HepG2 (cell line): ENCODE measurements around the gene CCDC196. TPM values are rescaled to one million over a fixed set of nuclear protein-coding genes. Genes with fewer than 3 reads are reported as not detected.

Experiments used
- BRD4 ChIP-seq: sonication (generic); formaldehyde crosslinking; IDR thresholded peaks from 2 replicates; pipeline ENCODE4 v1.4.0; 2020; ENCODE audit warnings: missing genetic modification reagents
- ETV5 ChIP-seq: IDR thresholded peaks from 2 replicates; pipeline ENCODE4 v1.6.1; 2018; ENCODE audit warnings: missing biosample characterization, missing genetic modification reagents, inconsistent platforms, borderline replicate concordance
- JUND ChIP-seq: sonication (generic); formaldehyde crosslinking; IDR thresholded peaks from 2 replicates; pipeline ENCODE4 v1.8.0; 2022; ENCODE audit warnings: mild to moderate bottlenecking, missing genetic modification reagents
- KAT2B ChIP-seq: fragments of 150-350 bp; IDR thresholded peaks from 2 replicates; pipeline ENCODE4 v1.6.1; 2014; ENCODE audit warnings: low read depth, low read length, borderline replicate concordance
- KLF9 ChIP-seq: IDR thresholded peaks from 2 replicates; pipeline ENCODE4 v1.6.1; 2016; ENCODE audit warnings: low read depth
- PITX1 ChIP-seq: sonication (generic); formaldehyde crosslinking; IDR thresholded peaks from 2 replicates; pipeline ENCODE4 v1.5.1; 2020; ENCODE audit warnings: mild to moderate bottlenecking, missing genetic modification reagents
- PRDM15 ChIP-seq: sonication (generic); formaldehyde crosslinking; IDR thresholded peaks from 2 replicates; pipeline ENCODE4 v1.4.0; 2020; ENCODE audit warnings: missing genetic modification reagents
- ZBTB40 ChIP-seq, 2 experiments: fragments of 450-650 bp in 1 of 2; sonication (generic) in 1 of 2; formaldehyde crosslinking in 1 of 2; IDR thresholded peaks; 2 replicates each; pipeline versions ENCODE4 v1.6.1 to v1.8.0; 2016 to 2022; ENCODE audit warnings: antibody characterized with exemption in 1 of 2, mild to moderate bottlenecking in 1 of 2, missing genetic modification reagents in 1 of 2
- ZNF512B ChIP-seq: sonication (generic); formaldehyde crosslinking; IDR thresholded peaks from 2 replicates; pipeline ENCODE4 v1.5.1; 2020; ENCODE audit warnings: missing genetic modification reagents, mild to moderate bottlenecking, borderline replicate concordance
- ZNF777 ChIP-seq: sonication (generic); formaldehyde crosslinking; IDR thresholded peaks from 2 replicates; pipeline ENCODE4 v1.4.0; 2020; ENCODE audit warnings: missing genetic modification reagents
- polyA plus RNA-seq, 8 experiments: library from polyadenylated mRNA; depleted of rRNA in 3 of 8; stranded (reverse) in 7 of 8; unstranded in 1 of 8; fragments of >200 nt; fragmentation: Illumina TruSeq in 4 of 8; extraction: Trizol in 4 of 8; gene quantifications; 2 replicates each; pipeline versions ENCODE4 v1.2.1 to v1.2.3, GENCODE V29; 2011 to 2016; ENCODE audit warnings: low read depth in 4 of 8, missing spikeins in 1 of 8, mixed read lengths in 1 of 8; ENCODE audit not compliant: insufficient read depth in 1 of 8
- total RNA-seq, 5 experiments: library from RNA; depleted of rRNA; stranded (reverse); fragments of >200 nt; fragmentation: Illumina TruSeq; extraction: Trizol; gene quantifications; 2 replicates each; pipeline ENCODE4 v1.2.3, GENCODE V29; 2016; ENCODE audit warnings: low read depth in 1 of 5
- TF ChIP-seq, protein P1 (sequence below): sonication (generic); formaldehyde crosslinking; IDR thresholded peaks from 2 replicates; pipeline ENCODE4 v1.8.0; 2022; ENCODE audit warnings: mild to moderate bottlenecking, missing genetic modification reagents; ENCODE audit not compliant: insufficient replicate concordance

Gene CCDC196
- total and polyA plus RNA-seq, 2 of the 13 experiments (the other 11 are each of a cell fraction or from before 2014, with no cell fraction given): not detected

- TF ChIP-seq ZBTB40 (IDR thresholded peaks at IDR 0.05) (no peak), ZBTB40 (CRISPR knock-in tag; IDR thresholded peaks at IDR 0.05) (no peak), PRDM15 (CRISPR knock-in tag) (no peak), ETV5 (0 out of 2 replicates have a peak, but pooled peaks have one; percentile 8), BRD4 (CRISPR knock-in tag) (0 out of 2 replicates have a peak, but pooled peaks have one; percentile 23), JUND (CRISPR knock-in tag) (peak; percentile 12; the same call in 1 of the 2 replicates), KAT2B (no peak), KLF9 (CRISPR knock-in tag) (no peak), ZNF512B (CRISPR knock-in tag) (peak; percentile 35; the same call in 1 of the 2 replicates), ZNF777 (CRISPR knock-in tag) (peak; percentile 9; the same call in 1 of the 2 replicates), PITX1 (0 out of 2 replicates have a peak, but pooled peaks have one; percentile 78)
- TF ChIP-seq, protein P1, sequence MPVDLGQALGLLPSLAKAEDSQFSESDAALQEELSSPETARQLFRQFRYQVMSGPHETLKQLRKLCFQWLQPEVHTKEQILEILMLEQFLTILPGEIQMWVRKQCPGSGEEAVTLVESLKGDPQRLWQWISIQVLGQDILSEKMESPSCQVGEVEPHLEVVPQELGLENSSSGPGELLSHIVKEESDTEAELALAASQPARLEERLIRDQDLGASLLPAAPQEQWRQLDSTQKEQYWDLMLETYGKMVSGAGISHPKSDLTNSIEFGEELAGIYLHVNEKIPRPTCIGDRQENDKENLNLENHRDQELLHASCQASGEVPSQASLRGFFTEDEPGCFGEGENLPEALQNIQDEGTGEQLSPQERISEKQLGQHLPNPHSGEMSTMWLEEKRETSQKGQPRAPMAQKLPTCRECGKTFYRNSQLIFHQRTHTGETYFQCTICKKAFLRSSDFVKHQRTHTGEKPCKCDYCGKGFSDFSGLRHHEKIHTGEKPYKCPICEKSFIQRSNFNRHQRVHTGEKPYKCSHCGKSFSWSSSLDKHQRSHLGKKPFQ (CRISPR knock-in tag): peak; percentile 20
These were observed 21.1 kb downstream of the CCDC196 start (continued) for GRCh38 chr14:66507181-66507721.
